ENCODE data around the gene ADAM22. TPM values are rescaled to one million over a fixed set of nuclear protein-coding genes. Genes with fewer than 3 reads are reported as not detected.
A peak's percentile ranks its signal among the peaks of the same experiment; 100 is the strongest.

The ADAM22 gene
- total RNA-seq, 1 donor from 2014 or later: 0.27 TPM

- no peak for DNase-seq (ENCODE audit: low read depth)
These were observed 14.3 kb downstream of the ADAM22 start for GRCh38 chr7:87948371-87948770.

DNA sequence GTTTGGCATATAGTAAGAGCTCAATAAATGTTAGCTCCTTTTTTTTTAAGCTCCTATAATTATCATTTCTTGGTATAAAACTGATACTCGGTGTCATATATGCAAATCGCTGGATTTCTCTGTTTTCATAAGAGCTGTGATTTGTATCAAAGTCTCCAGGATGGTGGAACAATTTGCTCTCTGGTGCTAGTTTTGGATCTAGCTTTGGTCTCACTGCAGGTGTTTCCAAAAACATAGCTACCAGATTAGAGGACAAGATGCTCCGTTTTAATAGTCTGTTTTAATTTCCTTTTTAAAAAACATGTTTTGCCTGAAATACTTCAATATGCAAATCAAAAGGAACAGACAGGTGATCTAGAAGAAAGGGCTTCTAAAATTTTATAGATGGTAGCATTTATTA lies 25.3 kb downstream of the ADAM22 start:
- no peak for DNase-seq (ENCODE audit: low read depth)

- no peak for DNase-seq (ENCODE audit: low read depth)
These were observed 26.2 kb downstream of the ADAM22 start for GRCh38 chr7:87960239-87960638.

DNA sequence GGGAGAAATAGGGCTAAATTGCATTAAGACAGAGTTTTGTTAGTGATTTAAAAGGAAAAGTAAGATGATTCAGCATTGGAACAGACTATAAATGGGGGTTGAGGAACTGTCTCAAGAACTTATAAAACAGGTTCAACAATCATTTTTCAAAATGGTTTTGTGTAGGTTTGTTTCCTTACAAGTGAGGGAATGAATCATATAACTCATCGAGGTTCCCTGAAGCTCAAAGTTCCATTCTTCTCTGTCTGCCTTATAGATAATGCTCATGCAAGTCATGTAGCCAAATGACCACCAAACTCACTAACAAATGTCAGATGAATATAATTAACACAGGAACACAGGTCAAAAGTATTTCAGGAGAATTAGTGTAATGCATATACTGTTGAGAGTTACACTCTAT lies 27.7 kb downstream of the ADAM22 start:
- no peak for DNase-seq (ENCODE audit: low read depth)

DNA sequence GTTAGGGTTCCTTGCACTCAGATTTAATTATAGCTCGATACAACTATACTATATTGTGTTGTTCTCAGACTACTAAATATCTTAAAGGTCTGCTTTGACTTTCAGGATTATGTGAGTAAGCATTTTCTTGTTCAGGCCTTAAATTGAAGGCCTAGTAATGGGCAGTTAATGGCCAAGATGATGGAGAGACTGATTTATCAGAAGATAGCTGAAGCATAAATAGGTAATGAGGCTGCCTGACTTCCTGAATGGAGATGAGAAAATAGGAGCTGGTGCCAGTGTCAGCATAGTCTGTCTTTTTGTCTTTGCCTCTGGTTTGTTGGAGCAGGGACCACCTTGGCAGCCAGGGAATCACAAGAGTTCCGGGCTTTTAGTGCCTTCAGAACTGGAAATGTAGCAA lies 32.2 kb downstream of the ADAM22 start:
- no peak for DNase-seq (ENCODE audit: low read depth)

DNA sequence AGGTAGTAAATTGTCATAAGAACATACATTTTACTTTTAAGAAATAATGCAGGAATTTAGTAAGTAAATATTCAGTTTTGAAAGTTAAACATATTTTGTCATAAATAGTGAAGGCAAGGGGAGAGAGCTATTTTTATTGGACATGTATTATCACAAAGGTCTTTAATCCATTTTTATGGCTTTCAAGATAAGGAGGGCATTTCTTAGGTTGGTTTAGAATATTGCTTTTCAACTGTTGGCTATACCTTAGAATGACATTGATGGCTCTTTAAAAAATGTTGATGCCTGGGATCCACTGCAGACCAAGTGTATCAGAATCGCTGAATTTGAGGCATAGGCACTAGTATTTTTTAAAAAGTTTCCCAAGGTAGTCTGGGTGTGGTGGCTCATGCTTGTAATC lies 34.0 kb downstream of the ADAM22 start:
- DNase-seq (ENCODE audit: low read depth): no peak

GRCh38 chr7:87982116-87982515 lies 48.1 kb downstream of the ADAM22 start:
- DNase-seq (ENCODE audit: low read depth): peak; percentile 11

GRCh38 chr7:87984088-87984487 lies 50.0 kb downstream of the ADAM22 start:
- DNase-seq (ENCODE audit: low read depth): peak; percentile 67

GRCh38 chr7:87993269-87993668 lies 59.2 kb downstream of the ADAM22 start:
- no peak for DNase-seq (ENCODE audit: low read depth)

DNA sequence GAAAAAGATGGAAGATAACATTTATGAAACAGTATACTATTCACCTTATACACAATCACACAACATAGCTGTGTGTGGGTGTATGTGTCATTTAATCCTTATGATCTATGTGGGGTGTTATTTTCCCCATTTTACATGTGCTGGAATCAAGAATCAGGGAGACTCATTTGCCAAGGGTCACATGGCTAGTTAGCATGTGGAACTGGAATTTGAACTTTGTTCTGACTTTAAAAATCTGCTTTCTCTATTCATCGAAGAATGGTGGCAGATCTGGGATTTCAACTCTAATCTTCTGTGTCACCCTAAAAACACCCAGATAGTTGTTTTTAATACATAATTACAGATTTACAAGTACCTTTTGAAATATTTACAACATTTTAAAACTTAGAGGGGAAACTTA lies 65.2 kb downstream of the ADAM22 start:
- DNase-seq (ENCODE audit: low read depth): no peak

- DNase-seq (ENCODE audit: low read depth): peak; percentile 20
These were observed 67.9 kb downstream of the ADAM22 start for GRCh38 chr7:88001744-88002530.

DNA sequence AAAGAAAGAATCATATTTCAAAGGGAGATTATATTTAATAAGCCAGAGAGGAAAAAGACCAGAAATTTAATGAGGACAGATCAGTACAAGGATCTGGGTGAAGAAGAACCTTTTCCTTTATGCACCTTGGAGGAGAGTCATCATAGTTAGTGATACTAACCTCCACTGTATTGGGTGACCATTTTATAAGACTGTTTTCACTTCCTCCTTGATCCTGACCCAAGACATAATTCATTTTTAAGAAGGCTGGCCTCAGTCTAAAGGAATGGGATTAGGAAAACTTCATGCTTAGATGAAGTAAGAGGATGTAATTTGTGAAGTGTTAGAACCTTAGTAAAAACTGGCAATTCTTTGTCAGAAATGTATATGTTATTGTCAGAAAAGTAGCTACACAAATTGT lies 68.6 kb downstream of the ADAM22 start:
- DNase-seq (ENCODE audit: low read depth): no peak

DNA sequence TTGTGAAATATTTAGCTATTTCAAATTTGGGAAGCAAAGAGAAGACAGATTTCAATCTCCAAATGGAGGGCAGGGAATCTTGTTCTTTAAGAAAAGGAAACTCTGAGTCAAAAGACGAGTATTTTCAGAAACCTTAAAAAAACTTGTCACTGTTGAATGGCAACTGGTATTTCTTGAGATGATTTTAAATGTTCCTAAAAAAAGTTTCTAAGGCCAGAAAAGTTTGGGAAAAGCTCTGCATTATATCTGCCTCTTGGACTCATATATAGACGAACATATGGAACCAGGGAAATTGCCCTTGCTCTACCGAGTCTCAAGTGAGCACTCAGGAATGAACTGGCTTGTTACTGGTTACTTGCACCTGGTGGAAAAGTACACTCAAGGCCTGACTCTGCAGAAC lies 69.5 kb downstream of the ADAM22 start:
- DNase-seq (ENCODE audit: low read depth): no peak

- no peak for DNase-seq (ENCODE audit: low read depth)
These were observed 71.1 kb downstream of the ADAM22 start for GRCh38 chr7:88005191-88005590.

DNA sequence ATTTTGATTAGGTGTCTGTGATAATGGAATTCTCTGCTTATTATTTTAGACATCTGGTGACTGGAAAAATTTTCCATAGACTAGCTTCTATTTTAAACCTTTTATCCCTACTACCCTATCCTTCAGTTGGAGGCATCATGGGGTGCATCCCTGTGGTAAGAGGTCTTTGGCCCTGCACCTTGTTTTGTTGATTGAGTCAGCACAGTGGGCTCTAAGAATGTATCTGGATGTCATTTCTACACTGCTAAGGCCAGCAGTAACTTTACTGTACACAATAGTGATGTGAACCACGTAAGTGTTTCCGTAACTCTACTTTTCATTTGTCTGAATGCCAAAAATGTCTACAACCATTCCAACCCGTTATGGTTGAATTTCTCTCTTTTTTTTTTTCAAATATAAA lies 75.6 kb downstream of the ADAM22 start:
- DNase-seq (ENCODE audit: low read depth): no peak

DNA sequence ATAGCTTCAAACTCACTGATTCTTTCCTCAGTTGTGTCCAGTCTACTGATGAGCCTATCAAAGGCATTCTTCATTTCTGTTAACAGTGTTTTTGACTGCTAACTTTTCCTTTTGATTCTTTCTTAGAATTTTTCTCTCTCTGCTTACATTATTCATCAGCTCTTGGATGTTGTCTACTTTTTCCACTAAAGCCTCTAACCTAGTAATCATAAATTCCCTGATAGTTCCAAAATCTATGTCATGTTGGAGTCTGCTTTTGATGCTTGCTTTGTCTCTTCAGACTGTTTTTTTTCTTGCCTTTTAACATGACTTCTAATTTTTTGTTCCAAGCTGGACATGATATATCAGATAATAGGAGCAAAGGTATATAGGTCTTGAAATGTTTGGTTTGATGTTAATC lies 78.0 kb downstream of the ADAM22 start:
- DNase-seq (ENCODE audit: low read depth): no peak

- DNase-seq (ENCODE audit: low read depth): no peak
These were observed 79.9 kb downstream of the ADAM22 start for GRCh38 chr7:88013981-88014380.

- no peak for DNase-seq (ENCODE audit: low read depth)
These were observed 80.5 kb downstream of the ADAM22 start for GRCh38 chr7:88014581-88014980.

GRCh38 chr7:88015309-88015708 lies 81.3 kb downstream of the ADAM22 start:
- DNase-seq (ENCODE audit: low read depth): no peak

DNA sequence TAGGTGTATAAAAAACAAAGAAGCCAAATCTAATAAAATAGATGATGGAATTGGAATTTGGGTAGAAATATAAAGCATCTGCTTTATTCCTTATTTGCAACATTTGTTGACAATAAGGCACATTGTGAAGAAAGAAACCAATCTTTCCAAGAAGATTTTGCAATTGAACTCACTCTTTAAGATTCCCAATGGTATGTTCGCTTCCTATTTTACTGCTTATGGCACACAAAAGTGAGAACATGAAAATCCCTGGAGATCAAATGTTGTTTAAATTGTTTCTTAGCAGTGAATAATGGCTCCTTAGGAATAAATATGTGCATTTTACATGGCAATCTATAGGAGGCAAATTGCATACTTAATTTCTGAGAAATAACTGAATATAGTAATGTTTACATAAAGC lies 84.5 kb downstream of the ADAM22 start:
- no peak for DNase-seq (ENCODE audit: low read depth)

- no peak for DNase-seq (ENCODE audit: low read depth)
These were observed 87.1 kb downstream of the ADAM22 start for GRCh38 chr7:88020953-88021665.

- no peak for DNase-seq (ENCODE audit: low read depth)
These were observed 93.7 kb downstream of the ADAM22 start for GRCh38 chr7:88027724-88028123.

Data from myocyte (in vitro differentiated cells).